IMR-90 (cell line): ENCODE measurements around the gene SIK3. TPM values are rescaled to one million over a fixed set of nuclear protein-coding genes. Genes with fewer than 3 reads are reported as not detected.

Experiments
- ATAC-seq: fragments of 200-7000 bp; cut with Tn5 transposase; 2 replicates; pipeline ENCODE4 v1.9.1; 2020; ENCODE audit warnings: low read depth, mild to moderate bottlenecking, moderate library complexity
- BruUV-seq: library from RNA; stranded (reverse); fragments of 400-500 nt; replicated peaks from 2 replicates; lab custom pipeline; 2021; lab: Mats Ljungman, UMichigan
- CTCF ChIA-PET: fragments of 300-600 bp; formaldehyde crosslinking; extraction: SDS; loops from one replicate; lab custom pipeline; 2021; ENCODE audit warnings: antibody characterized with exemption; lab: Yijun Ruan, JAX
- POLR2A ChIA-PET: fragments of 300-600 bp; sonication (Branson Sonifier 250); formaldehyde crosslinking; loops from one replicate; lab custom pipeline; 2022; ENCODE audit warnings: antibody characterized with exemption; ENCODE audit not compliant: unreplicated experiment; lab: Charles Lee
- DNase-seq: peaks from one replicate; pipeline ENCODE4 v3.0.0; 2013
- H2AFZ ChIP-seq: replicated peaks from 2 replicates; pipeline ENCODE3; 2013; ENCODE audit warnings: low read length, mild to moderate bottlenecking; ENCODE audit not compliant: poor library complexity
- H2AK5ac ChIP-seq: 2 replicates; pipeline ENCODE4 v1.6.1; 2013; ENCODE audit warnings: low read depth, low read length, inconsistent platforms
- H2AK9ac ChIP-seq: replicated peaks from 2 replicates; pipeline ENCODE3; 2013; ENCODE audit warnings: mild to moderate bottlenecking, low read depth, low read length, moderate library complexity; ENCODE audit not compliant: poor library complexity
- H2BK120ac ChIP-seq: 2 replicates; pipeline ENCODE4 v1.6.1; 2013; ENCODE audit warnings: low read depth, low read length, inconsistent platforms
- H2BK15ac ChIP-seq: 3 replicates; pipeline ENCODE4 v1.6.1; 2013; ENCODE audit warnings: low read depth, low read length, inconsistent platforms
- H2BK20ac ChIP-seq: 2 replicates; pipeline ENCODE4 v1.6.1; 2013; ENCODE audit warnings: low read depth, mild to moderate bottlenecking, inconsistent platforms, low read length, moderate library complexity
- H2BK5ac ChIP-seq: 2 replicates; pipeline ENCODE4 v1.6.1; 2013; ENCODE audit warnings: mild to moderate bottlenecking, low read depth, low read length, inconsistent platforms; ENCODE audit not compliant: poor library complexity, severe bottlenecking
- H3K14ac ChIP-seq: replicated peaks from 2 replicates; pipeline ENCODE4 v1.6.1; 2013; ENCODE audit warnings: low read depth, low read length, inconsistent platforms
- H3K18ac ChIP-seq: 2 replicates; pipeline ENCODE4 v1.6.1; 2013; ENCODE audit warnings: low read depth, low read length, control low read depth
- H3K23ac ChIP-seq: 2 replicates; pipeline ENCODE4 v1.6.1; 2013; ENCODE audit warnings: low read depth, low read length, inconsistent platforms
- H3K27ac ChIP-seq: 2 replicates; pipeline ENCODE4 v1.5.1; 2013; ENCODE audit warnings: mild to moderate bottlenecking, control low read depth, low read length; ENCODE audit not compliant: insufficient read depth
- H3K27me3 ChIP-seq: 2 replicates; pipeline ENCODE4 v1.6.1; 2013; ENCODE audit warnings: low read length; ENCODE audit not compliant: control insufficient read depth, insufficient read depth
- H3K36me3 ChIP-seq: 2 replicates; pipeline ENCODE4 v1.6.1; 2013; ENCODE audit warnings: low read length, mixed read lengths; ENCODE audit not compliant: control insufficient read depth, insufficient read depth
- H3K4ac ChIP-seq: 2 replicates; pipeline ENCODE4 v1.6.1; 2013; ENCODE audit warnings: low read depth, low read length, inconsistent platforms
- H3K4me1 ChIP-seq: 2 replicates; pipeline ENCODE4 v1.6.1; 2013; ENCODE audit warnings: low read length, mixed read lengths; ENCODE audit not compliant: control insufficient read depth, insufficient read depth
- H3K4me2 ChIP-seq: 2 replicates; pipeline ENCODE4 v1.6.1; 2013; ENCODE audit warnings: low read depth, mild to moderate bottlenecking, control low read depth, low read length, moderate library complexity
- H3K4me3 ChIP-seq: 2 replicates; pipeline ENCODE4 v1.5.1; 2013; ENCODE audit warnings: low read depth, mild to moderate bottlenecking, control low read depth, low read length, moderate library complexity; ENCODE audit not compliant: insufficient read depth
- H3K56ac ChIP-seq: 2 replicates; pipeline ENCODE4 v1.6.1; 2013; ENCODE audit warnings: low read length, inconsistent platforms; ENCODE audit not compliant: insufficient read depth; ENCODE audit errors: extremely low read depth
- H3K79me1 ChIP-seq, 2 experiments: 2 replicates each; pipeline ENCODE4 v1.6.1; 2013; ENCODE audit warnings: low read length in 2 of 2, inconsistent platforms in 1 of 2, low read depth in 1 of 2
- H3K9ac ChIP-seq: 2 replicates; pipeline ENCODE4 v1.6.1; 2013; ENCODE audit warnings: low read depth, low read length, control low read depth
- H3K9me1 ChIP-seq: 2 replicates; pipeline ENCODE4 v1.6.1; 2013; ENCODE audit warnings: low read length, inconsistent platforms; ENCODE audit not compliant: insufficient read depth
- H3K9me3 ChIP-seq: 2 replicates; pipeline ENCODE4 v1.6.1; 2013; ENCODE audit warnings: low read length; ENCODE audit not compliant: control insufficient read depth, insufficient read depth
- H4K20me1 ChIP-seq: 2 replicates; pipeline ENCODE4 v1.6.1; 2013; ENCODE audit warnings: low read length, inconsistent platforms; ENCODE audit not compliant: insufficient read depth
- H4K5ac ChIP-seq: 2 replicates; pipeline ENCODE4 v1.6.1; 2013; ENCODE audit warnings: mild to moderate bottlenecking, low read depth, low read length, control low read depth
- H4K8ac ChIP-seq, 2 experiments: 2 replicates each; pipeline ENCODE4 v1.6.1; 2013; ENCODE audit warnings: low read depth in 2 of 2, low read length in 2 of 2, control low read depth in 1 of 2, inconsistent platforms in 1 of 2
- H4K91ac ChIP-seq: 2 replicates; pipeline ENCODE4 v1.6.1; 2013; ENCODE audit warnings: low read depth, low read length, inconsistent platforms; ENCODE audit not compliant: insufficient read depth
- BHLHE40 ChIP-seq: fragments of 150-350 bp; IDR thresholded peaks from 2 replicates; pipeline ENCODE4 v1.6.1; 2016; ENCODE audit warnings: mild to moderate bottlenecking, low read depth, low read length
- CEBPB ChIP-seq: IDR thresholded peaks from 2 replicates; pipeline ENCODE4 v1.6.1; 2012; ENCODE audit warnings: low read depth, low read length, improper control_type of control experiment
- CTCF ChIP-seq: conservative IDR thresholded peaks from 2 replicates; pipeline ENCODE4 v1.5.1; 2012; ENCODE audit warnings: mild to moderate bottlenecking, low read depth, low read length, improper control_type of control experiment
- MAFK ChIP-seq: IDR thresholded peaks from 2 replicates; pipeline ENCODE4 v1.6.1; 2012; ENCODE audit warnings: low read depth, low read length, improper control_type of control experiment
- MAZ ChIP-seq: IDR thresholded peaks from 2 replicates; pipeline ENCODE4 v1.6.1; 2012; ENCODE audit warnings: low read depth, mild to moderate bottlenecking, low read length, improper control_type of control experiment, moderate library complexity, borderline replicate concordance
- MXI1 ChIP-seq: IDR thresholded peaks from 2 replicates; pipeline ENCODE4 v1.6.1; 2012; ENCODE audit warnings: low read depth, mild to moderate bottlenecking, low read length, moderate library complexity, borderline replicate concordance
- NFE2L2 ChIP-seq: fragments of 150-350 bp; IDR thresholded peaks from 2 replicates; pipeline ENCODE4 v1.6.1; 2016; ENCODE audit warnings: low read depth, mild to moderate bottlenecking, low read length
- POLR2A ChIP-seq: IDR thresholded peaks from 2 replicates; pipeline ENCODE4 v1.6.1; 2012; ENCODE audit warnings: mild to moderate bottlenecking, low read depth, low read length
- RAD21 ChIP-seq: IDR thresholded peaks from 2 replicates; pipeline ENCODE4 v1.6.1; 2012; ENCODE audit warnings: low read length, improper control_type of control experiment
- RCOR1 ChIP-seq: IDR thresholded peaks from 2 replicates; pipeline ENCODE4 v1.6.1; 2012; ENCODE audit warnings: mild to moderate bottlenecking, low read length, improper control_type of control experiment; ENCODE audit not compliant: insufficient replicate concordance
- RFX5 ChIP-seq: IDR thresholded peaks from 2 replicates; pipeline ENCODE4 v1.8.0; 2012; ENCODE audit warnings: low read depth, mild to moderate bottlenecking, low read length, moderate library complexity
- USF2 ChIP-seq: fragments of 150-350 bp; IDR thresholded peaks from 2 replicates; pipeline ENCODE4 v1.6.1; 2017; ENCODE audit warnings: mild to moderate bottlenecking, antibody characterized with exemption, low read length, low read depth
- WGBS, 2 experiments: methylation state at CpG; one replicate each; pipeline versions ENCODE4 v1.1.5 to v1.1.7; 2013; ENCODE audit warnings: missing lambda C conversion rate in 2 of 2; ENCODE audit not compliant: insufficient read length in 1 of 2; ENCODE audit errors: extremely low coverage in 2 of 2; 5-methylcytosine and 5-hydroxymethylcytosine counted together
- dilution Hi-C: fragments of 300-500 bp; cut with HindIII; formaldehyde crosslinking; loops from one replicate; pipeline ENCODE4 v1.14.3; 2018; ENCODE audit warnings: low sequenced_read_pairs; ENCODE audit not compliant: unreplicated experiment
- in situ Hi-C: fragments of 300-500 bp; cut with MboI; formaldehyde crosslinking; loops from 3 replicates; pipeline ENCODE4 v1.14.3; 2019; ENCODE audit warnings: low sequenced_read_pairs, inconsistent platforms, mixed read lengths
- intact Hi-C: fragments of 100-400 bp; cut with micrococcal nuclease; formaldehyde crosslinking; loops from 2 replicates; pipeline ENCODE4 v1.10.0; 2022
- polyA plus RNA-seq, 3 experiments: library from polyadenylated mRNA; depleted of rRNA; stranded (reverse); fragments of >200 nt; gene quantifications; 2 replicates each; pipeline ENCODE4 v1.2.3, GENCODE V29; 2012; ENCODE audit warnings: low replicate concordance in 1 of 3
- total RNA-seq: library from RNA; depleted of rRNA; stranded (reverse); fragments of >200 nt; gene quantifications from 2 replicates; pipeline ENCODE4 v1.2.3, GENCODE V29; 2012

Gene SIK3
- total and polyA plus RNA-seq, 2 of the 4 experiments (the other 2 are of a cell fraction): 8.2 to 9.1 TPM

GRCh38 chr11:116869610-116870009, 228.6 kb downstream of the SIK3 start:
- Histone ChIP-seq H3K36me3 (peaks cover 33% of the 10 kb centered on the region), H4K91ac (no peak overlapping the region), H4K8ac (no peak overlapping the region), H3K56ac (no peak overlapping the region), H3K9ac (no peak overlapping the region), H3K9me3 (no peaks in the 10 kb centered on the region), H3K79me1 (peaks cover 0 to 10% of the 10 kb centered on the region in 2 experiments; a peak in 3 of 4 replicates), H2BK120ac (no peak overlapping the region), H4K20me1 (no peaks in the 10 kb centered on the region), H2BK20ac (no peak overlapping the region), H2BK5ac (no peak overlapping the region), H3K4me2 (no peak overlapping the region), H3K18ac (no peak overlapping the region), H3K4me3 (no peak overlapping the region), H2BK15ac (no peak overlapping the region), H3K4ac (no peak overlapping the region), H3K27ac (no peak overlapping the region), H3K27me3 (no peaks in the 10 kb centered on the region), H3K23ac (0 out of 2 replicates have a peak overlapping the region, but pooled peaks have one; percentile 17), H2AFZ (no peak overlapping the region), H3K4me1 (peaks cover 3% of the 10 kb centered on the region; the same call in 1 of the 2 replicates), H3K9me1 (peaks cover 17% of the 10 kb centered on the region), H2AK9ac (no peak overlapping the region), H3K14ac (no peak overlapping the region), H4K5ac (no peak overlapping the region), H2AK5ac (no peak overlapping the region)
- TF ChIP-seq POLR2A (no peak), RCOR1 (no peak), BHLHE40 (no peak), CEBPB (no peak), RAD21 (no peak), RFX5 (no peak), MAZ (no peak), NFE2L2 (no peak), CTCF (no peak), MXI1 (no peak), USF2 (no peak), MAFK (no peak)
- dilution Hi-C loops: no loop called here
- no peak for DNase-seq
- CTCF ChIA-PET: interaction anchor here (1.9 kb wide), 1 partner anchor 16 kb away, joined by 4 read pairs; no protein-coding TSS in a partner anchor
- BruUV-seq: no TSS peak
- POLR2A ChIA-PET: no interaction called here
- WGBS, 2 experiments: 100% methylated on average over 1 of the region's 4 CpGs; no CpG with 5 or more reads in 1 of the 2 experiments
- in situ Hi-C loops: loop anchor here (10.0 kb wide), 1 partner anchor 355 kb away; no protein-coding TSS in a partner anchor
- ATAC-seq: no peak
- intact Hi-C loops: loop anchor here (5.0 kb wide), 1 partner anchor 77 kb away; the partner anchor contains the start of gene APOA5
